Measurements from ENCODE around the gene BRD7. TPM values are rescaled to one million over a fixed set of nuclear protein-coding genes. Genes with fewer than 3 reads are reported as not detected.
A peak's percentile ranks its signal among the peaks of the same experiment; 100 is the strongest.

Gene BRD7
- total and polyA plus RNA-seq, 2 of the 13 experiments (the other 11 are each of a cell fraction or from before 2014, with no cell fraction given): 82.3 to 149 TPM

GRCh38 chr16:50298075-50298460 lies 70.7 kb downstream of the BRD7 start (continued):
- TF ChIP-seq ZNF18 (CRISPR knock-in tag; IDR thresholded peaks at IDR 0.05; ENCODE audit: insufficient replicate concordance): peak; percentile 89
- TF ChIP-seq CREM (IDR thresholded peaks at IDR 0.05): peak; percentile 35; the same call in 1 of the 2 replicates
- TF ChIP-seq CREM (CRISPR knock-in tag; IDR thresholded peaks at IDR 0.05): no peak
- no peak for TF ChIP-seq GATAD1 (CRISPR knock-in tag; IDR thresholded peaks at IDR 0.05)
- TF ChIP-seq CENPX (CRISPR knock-in tag; IDR thresholded peaks at IDR 0.05): no peak
- TF ChIP-seq HOMEZ (CRISPR knock-in tag; IDR thresholded peaks at IDR 0.05; ENCODE audit: low read depth): peak; percentile 20; the same call in 1 of the 2 replicates
- no peak for TF ChIP-seq SP4 (CRISPR knock-in tag; IDR thresholded peaks at IDR 0.05)
- TF ChIP-seq NR2F1 (CRISPR knock-in tag; IDR thresholded peaks at IDR 0.05): peak; percentile 67 to 97
- peak; percentile 65; the same call in 1 of the 2 replicates for TF ChIP-seq NR2C2 (CRISPR knock-in tag; IDR thresholded peaks at IDR 0.05; ENCODE audit: borderline replicate concordance)
- TF ChIP-seq NCOA2 (CRISPR knock-in tag; IDR thresholded peaks at IDR 0.05): peak; percentile 43; the same call in 1 of the 2 replicates
- TF ChIP-seq ARID5B (CRISPR knock-in tag; IDR thresholded peaks at IDR 0.05): peak; percentile 67
- peak; percentile 79 for TF ChIP-seq SKIL (CRISPR knock-in tag; IDR thresholded peaks at IDR 0.05; ENCODE audit: borderline replicate concordance)
- peak; percentile 57; the same call in 1 of the 2 replicates for TF ChIP-seq SAP130 (CRISPR knock-in tag; IDR thresholded peaks at IDR 0.05; ENCODE audit: low read depth)
- TF ChIP-seq ZFX (CRISPR knock-in tag; IDR thresholded peaks at IDR 0.05; ENCODE audit: low read depth): peak; percentile 3; the same call in 1 of the 2 replicates
- TF ChIP-seq ZGPAT (CRISPR knock-in tag; IDR thresholded peaks at IDR 0.05): peak; percentile 37; the same call in 1 of the 2 replicates
- TF ChIP-seq ZNF772 (CRISPR knock-in tag; IDR thresholded peaks at IDR 0.05): no peak
- no peak for TF ChIP-seq REXO4 (CRISPR knock-in tag; IDR thresholded peaks at IDR 0.05; ENCODE audit: borderline replicate concordance)
- TF ChIP-seq EP300 (IDR thresholded peaks at IDR 0.05; ENCODE audit: low read depth in 2 of 2, low read length in 2 of 2): peak in 1 of 2 experiments; percentile 46; a peak in 1 of 4 replicates
- no peak for TF ChIP-seq EP300 (CRISPR knock-in tag; IDR thresholded peaks at IDR 0.05; ENCODE audit: borderline replicate concordance)

All from HepG2 (cell line).